H1 (cell line): ENCODE data around the gene PASD1.

Experiments
- ASH2L ChIP-seq: fragments of 200-600, 300-600 bp; sonication (generic); IDR thresholded peaks from one replicate; pipeline ENCODE4 v1.7.1; 2017; ENCODE audit warnings: low read length
- CHD1 ChIP-seq: IDR thresholded peaks from 2 replicates; pipeline ENCODE4 v1.6.1; 2012; ENCODE audit warnings: low read depth, low read length, improper control_type of control experiment
- CHD2 ChIP-seq: IDR thresholded peaks from 2 replicates; pipeline ENCODE4 v1.6.1; 2012; ENCODE audit warnings: low read length, improper control_type of control experiment
- EP300 ChIP-seq, 2 experiments: IDR thresholded peaks; 1 replicate in 1 of 2; 2 replicates in 1 of 2; pipeline ENCODE4 v1.6.1; 2011 to 2012; ENCODE audit warnings: low read depth in 2 of 2, low read length in 2 of 2, mild to moderate bottlenecking in 2 of 2, borderline replicate concordance in 1 of 2, inconsistent platforms in 1 of 2, moderate library complexity in 1 of 2
- POLR2AphosphoS5 ChIP-seq: IDR thresholded peaks from 2 replicates; pipeline ENCODE4 v1.6.1; 2011; ENCODE audit warnings: low read depth, low read length
- RAD21 ChIP-seq, 2 experiments: IDR thresholded peaks in 1 of 2; conservative IDR thresholded peaks in 1 of 2; 2 replicates each; pipeline ENCODE4 v1.6.1; 2011; ENCODE audit warnings: low read depth in 2 of 2, low read length in 2 of 2, improper control_type of control experiment in 1 of 2, inconsistent platforms in 1 of 2, mild to moderate bottlenecking in 1 of 2, moderate library complexity in 1 of 2
- TF ChIP-seq, protein P1 (sequence below): IDR thresholded peaks from 2 replicates; pipeline ENCODE4 v1.6.1; 2012; ENCODE audit warnings: low read length, inconsistent platforms
- TF ChIP-seq, protein P2 (sequence below), 3 experiments: IDR thresholded peaks; 1 replicate in 2 of 3; 2 replicates in 1 of 3; pipeline versions ENCODE4 v1.5.1 to v1.6.1; 2011; ENCODE audit warnings: low read length in 3 of 3, mild to moderate bottlenecking in 3 of 3, inconsistent platforms in 2 of 3, low read depth in 1 of 3, moderate library complexity in 1 of 3; ENCODE audit not compliant: insufficient read depth in 1 of 3; ENCODE audit errors: control extremely low read depth in 1 of 3

DNA sequence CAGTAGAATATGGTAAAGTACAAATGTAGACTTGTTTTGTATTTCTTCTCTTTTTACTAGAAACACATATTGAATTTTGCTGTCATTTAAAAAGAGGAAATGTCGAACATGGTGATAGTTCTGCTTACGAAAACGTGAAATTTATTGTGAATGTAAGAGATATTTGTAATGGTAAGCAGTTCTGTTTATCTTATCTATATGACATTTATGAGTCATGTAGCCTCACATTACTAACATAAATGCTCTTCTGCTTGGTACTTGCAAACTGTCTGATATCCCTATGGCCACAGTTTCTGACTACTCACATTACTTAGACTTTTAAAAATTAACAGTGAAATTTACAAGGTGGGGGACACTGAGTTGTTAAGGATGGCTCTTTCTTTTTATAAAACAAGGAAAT is 57.9 kb downstream of the PASD1 start:
- TF ChIP-seq, protein P1, sequence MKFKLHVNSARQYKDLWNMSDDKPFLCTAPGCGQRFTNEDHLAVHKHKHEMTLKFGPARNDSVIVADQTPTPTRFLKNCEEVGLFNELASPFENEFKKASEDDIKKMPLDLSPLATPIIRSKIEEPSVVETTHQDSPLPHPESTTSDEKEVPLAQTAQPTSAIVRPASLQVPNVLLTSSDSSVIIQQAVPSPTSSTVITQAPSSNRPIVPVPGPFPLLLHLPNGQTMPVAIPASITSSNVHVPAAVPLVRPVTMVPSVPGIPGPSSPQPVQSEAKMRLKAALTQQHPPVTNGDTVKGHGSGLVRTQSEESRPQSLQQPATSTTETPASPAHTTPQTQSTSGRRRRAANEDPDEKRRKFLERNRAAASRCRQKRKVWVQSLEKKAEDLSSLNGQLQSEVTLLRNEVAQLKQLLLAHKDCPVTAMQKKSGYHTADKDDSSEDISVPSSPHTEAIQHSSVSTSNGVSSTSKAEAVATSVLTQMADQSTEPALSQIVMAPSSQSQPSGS = no peak
- TF ChIP-seq, protein P2, sequence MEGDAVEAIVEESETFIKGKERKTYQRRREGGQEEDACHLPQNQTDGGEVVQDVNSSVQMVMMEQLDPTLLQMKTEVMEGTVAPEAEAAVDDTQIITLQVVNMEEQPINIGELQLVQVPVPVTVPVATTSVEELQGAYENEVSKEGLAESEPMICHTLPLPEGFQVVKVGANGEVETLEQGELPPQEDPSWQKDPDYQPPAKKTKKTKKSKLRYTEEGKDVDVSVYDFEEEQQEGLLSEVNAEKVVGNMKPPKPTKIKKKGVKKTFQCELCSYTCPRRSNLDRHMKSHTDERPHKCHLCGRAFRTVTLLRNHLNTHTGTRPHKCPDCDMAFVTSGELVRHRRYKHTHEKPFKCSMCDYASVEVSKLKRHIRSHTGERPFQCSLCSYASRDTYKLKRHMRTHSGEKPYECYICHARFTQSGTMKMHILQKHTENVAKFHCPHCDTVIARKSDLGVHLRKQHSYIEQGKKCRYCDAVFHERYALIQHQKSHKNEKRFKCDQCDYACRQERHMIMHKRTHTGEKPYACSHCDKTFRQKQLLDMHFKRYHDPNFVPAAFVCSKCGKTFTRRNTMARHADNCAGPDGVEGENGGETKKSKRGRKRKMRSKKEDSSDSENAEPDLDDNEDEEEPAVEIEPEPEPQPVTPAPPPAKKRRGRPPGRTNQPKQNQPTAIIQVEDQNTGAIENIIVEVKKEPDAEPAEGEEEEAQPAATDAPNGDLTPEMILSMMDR (IDR thresholded peaks at IDR 0.05; ENCODE audit: control extremely low read depth in 1 of 3, insufficient read depth in 1 of 3, low read depth in 1 of 3, low read length in 3 of 3) = no peak
- no peak for TF ChIP-seq RAD21 (IDR thresholded peaks at IDR 0.05 in 1 of 2, conservative IDR thresholded peaks at IDR 0.05 in 1 of 2; ENCODE audit: low read depth in 2 of 2, low read length in 2 of 2)
- TF ChIP-seq CHD1 = no peak
- no peak for TF ChIP-seq ASH2L
- TF ChIP-seq POLR2AphosphoS5 = no peak
- no peak for TF ChIP-seq EP300 (IDR thresholded peaks at IDR 0.05; ENCODE audit: borderline replicate concordance in 1 of 2, low read depth in 2 of 2, low read length in 2 of 2)
- TF ChIP-seq CHD2 = no peak
